GM18511 (cell line): ENCODE results near the gene ERICH6B.
"Not testable (repeated sequence)": the region's sequence is repeated elsewhere in the genome, so short reads cannot be mapped to it uniquely, and the experiment has no call there.

Experiments used
- ATAC-seq: cut with Tn5 transposase; IDR thresholded peaks from one replicate; pipeline ENCODE4 v1.9.1; 2021; ENCODE audit warnings: mild to moderate bottlenecking, moderate library complexity; ENCODE audit not compliant: unreplicated experiment

ERICH6B gene

GRCh38 chr13:45615501-45616101 is at the start of gene ERICH6B:
Gene ERICH6B, minus strand, starts transcription at chr13:45615739. Its CDS starts 18,734 bp downstream, at chr13:45597005.
- no peak for ATAC-seq

DNA sequence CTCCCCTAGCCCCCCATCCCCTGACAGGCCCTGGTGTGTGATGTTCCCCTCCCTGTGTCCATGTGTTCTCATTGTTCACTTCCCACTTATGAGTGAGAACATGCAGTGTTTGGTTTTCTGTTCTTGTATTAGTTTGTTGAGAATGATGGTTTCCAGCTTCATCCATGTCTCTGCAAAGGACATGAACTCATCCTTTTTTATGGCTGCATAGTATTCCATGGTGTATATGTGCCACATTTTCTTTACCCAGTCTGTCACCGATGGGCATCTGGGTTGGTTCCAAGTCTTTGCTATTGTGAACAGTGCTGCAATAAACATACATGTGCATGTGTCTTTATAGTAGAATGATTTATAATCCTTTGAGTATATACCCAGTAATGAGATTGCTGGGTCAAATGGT is 47.4 kb upstream of the ERICH6B start:
- ATAC-seq: not testable (repeated sequence)

GRCh38 chr13:45662162-45662561 is 46.6 kb upstream of the ERICH6B start:
- no peak for ATAC-seq

DNA sequence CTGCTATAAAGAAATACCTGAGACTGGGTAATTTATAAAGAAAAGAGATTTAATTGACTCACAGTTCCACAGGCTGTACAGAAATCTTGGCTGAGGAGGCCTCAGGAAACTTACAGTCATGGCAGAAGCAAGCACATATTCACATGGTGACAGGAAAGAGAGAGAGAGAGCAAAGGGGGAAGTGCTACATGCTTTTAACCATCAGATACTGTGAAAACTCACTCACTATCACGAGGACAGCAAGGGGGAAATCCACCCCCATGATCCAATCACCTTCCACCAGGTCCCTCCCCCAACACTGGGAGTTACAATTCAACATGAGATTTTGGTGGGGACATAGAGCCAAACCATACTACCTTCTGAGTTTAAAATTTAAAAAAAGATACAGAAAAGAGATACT is 44.9 kb upstream of the ERICH6B start:
- ATAC-seq: not testable (repeated sequence)

DNA sequence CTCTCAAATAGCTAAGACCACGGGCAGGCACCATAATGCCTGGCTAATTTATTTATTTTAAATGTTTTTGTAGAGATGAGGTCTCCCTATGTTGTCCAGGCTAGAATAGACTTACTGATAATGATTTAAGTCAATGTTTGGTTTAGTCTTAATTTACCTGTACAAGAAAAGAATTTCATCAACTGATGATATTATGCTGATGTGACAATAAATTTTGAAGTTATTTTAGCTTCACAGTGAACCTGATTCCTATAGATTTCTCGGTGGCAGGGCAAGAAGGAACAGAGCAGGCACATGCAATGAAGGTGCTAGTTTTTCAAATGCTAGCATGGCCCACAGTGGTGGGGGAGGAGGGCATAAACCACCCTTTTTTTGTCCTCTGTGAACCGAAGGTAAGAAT is 44.0 kb upstream of the ERICH6B start:
- ATAC-seq: no peak

- no peak for ATAC-seq
Observed at GRCh38 chr13:45658586-45659235, 43.2 kb upstream of the ERICH6B start.

GRCh38 chr13:45654633-45655349 is 39.3 kb upstream of the ERICH6B start:
- no peak for ATAC-seq

DNA sequence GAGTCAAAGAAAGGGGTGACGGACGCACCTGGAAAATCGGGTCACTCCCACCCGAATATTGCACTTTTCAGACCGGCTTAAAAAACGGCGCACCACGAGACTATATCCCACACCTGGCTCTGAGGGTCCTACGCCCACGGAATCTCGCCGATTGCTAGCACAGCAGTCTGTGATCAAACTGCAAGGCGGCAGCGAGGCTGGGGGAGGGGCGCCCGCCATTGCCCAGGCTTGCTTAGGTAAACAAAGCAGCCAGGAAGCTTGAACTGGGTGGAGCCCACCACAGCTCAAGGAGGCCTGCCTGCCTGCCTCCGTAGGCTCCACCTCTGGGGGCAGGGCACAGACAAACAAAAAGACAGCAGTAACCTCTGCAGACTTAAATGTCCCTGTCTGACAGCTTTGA is 29.7 kb upstream of the ERICH6B start:
- ATAC-seq: not testable (repeated sequence)

DNA sequence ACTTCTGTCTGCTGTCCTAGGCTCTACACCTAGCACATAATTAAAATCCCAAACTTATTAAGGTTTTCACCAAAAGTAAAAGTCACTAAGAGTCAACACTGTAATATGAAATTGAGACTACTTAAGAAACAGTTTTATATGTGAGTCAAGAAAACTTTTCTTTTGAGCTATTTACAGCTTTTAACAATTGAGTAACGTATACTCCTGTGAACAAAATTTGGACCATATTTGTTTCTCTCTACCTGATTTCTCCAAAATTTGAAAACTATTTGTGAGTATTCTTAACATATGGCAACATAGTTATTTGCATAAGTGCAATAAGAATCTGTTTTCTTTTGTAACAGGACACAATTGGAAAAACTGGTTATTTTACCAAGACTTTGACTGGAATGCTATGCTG is 26.6 kb upstream of the ERICH6B start:
- ATAC-seq: not testable (repeated sequence)

GRCh38 chr13:45635291-45635690 is 19.8 kb upstream of the ERICH6B start:
- ATAC-seq: not testable (repeated sequence)

DNA sequence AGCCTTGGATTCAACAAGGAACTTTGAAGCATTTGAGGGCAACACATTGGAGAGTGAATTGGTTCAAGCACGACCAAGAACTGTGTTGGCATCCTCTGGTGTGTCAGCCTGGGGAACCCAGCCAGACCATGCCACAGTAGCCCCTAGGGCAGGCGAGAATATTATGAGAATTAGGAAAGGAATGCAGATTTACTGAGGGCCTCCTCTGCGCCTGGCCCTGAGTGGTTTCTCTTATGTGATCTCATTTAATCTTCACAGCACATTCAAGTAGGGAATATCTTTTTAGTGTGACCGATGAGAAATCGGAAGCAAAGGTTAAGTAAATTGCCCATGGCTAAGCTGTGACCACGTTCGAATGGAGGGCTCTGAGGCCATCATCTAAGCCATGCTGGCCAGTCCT is 15.3 kb upstream of the ERICH6B start:
- no peak for ATAC-seq

DNA sequence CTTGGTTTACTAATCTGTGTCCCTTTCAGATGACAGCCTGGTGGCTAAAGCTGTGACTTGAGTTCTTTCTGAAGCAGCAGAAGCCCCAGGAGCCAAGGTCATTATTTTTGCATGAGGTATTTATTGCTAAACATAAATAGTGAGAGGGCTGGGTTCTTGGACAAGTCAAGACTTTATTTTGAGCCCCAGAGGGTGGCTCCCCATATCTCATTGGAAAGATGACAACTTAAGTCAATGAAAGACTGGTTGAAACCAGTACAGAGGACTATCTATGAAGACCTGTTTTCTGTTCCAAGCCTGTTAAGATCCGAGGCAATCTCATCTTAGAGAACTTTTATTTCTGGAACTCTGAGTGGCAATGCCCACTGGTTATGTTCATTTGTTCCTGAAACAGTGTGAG is 14.4 kb upstream of the ERICH6B start:
- ATAC-seq: no peak

DNA sequence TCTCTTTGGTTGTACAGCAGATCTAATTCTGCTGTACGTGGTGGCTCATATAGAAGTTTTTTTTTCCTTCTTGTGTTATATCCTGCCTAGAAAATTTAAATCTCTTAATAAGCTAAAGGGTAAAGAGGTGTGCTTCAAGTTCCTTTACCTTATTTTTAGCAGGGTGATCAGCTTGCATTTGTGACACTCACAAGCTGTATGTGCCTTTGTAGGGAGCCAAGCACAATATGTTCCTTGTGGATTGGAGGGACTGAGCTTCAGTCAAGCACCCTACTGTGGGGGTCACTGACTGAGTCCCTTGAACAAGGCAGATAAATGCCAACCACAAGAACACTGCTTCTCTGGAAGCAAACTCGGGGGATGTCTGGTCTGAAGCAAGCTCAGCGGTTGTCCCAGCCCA is 12.6 kb upstream of the ERICH6B start:
- ATAC-seq: no peak

DNA sequence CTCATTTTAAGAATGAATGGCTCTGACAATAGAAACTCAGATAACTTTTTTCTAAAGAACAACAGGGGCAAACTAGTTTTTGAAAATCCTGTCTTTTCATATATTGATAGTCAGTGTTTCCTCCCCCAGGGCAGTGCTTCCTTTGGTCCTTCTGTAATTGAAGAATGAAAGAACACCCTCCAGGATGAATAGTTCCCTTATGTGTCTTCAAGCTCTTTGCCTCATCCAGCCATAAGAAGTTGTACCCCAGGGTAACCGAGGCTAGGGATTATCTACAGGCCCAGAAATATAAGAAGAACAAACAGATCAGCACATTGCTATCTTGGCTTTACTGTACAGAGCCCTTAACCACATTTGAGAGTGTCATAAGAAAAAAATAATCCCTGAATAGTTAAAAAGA is 12.1 kb upstream of the ERICH6B start:
- ATAC-seq: no peak

- ATAC-seq: no peak
Observed at GRCh38 chr13:45626731-45627374, 11.3 kb upstream of the ERICH6B start.

GRCh38 chr13:45623516-45624090 is 8.1 kb upstream of the ERICH6B start:
- ATAC-seq: no peak

DNA sequence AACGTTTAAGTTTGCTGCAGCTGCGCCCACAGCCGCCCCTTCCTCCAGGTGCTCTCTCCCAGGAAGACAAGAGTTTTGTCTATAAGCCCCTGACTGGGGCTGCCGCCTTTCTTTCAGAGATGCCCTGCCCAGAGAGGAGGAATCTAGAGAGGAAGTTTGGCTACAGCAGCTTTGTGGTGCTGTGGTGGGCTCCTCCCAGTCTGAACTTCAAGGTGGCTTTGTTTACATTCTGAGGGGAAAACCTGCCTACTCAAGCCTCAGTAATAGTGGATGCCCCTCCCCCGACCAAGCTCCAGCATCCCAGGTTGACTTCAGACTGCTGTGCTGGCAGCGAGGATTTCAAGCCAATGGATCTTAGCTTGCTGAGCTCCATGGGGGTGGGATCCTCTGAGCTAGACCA is 6.4 kb upstream of the ERICH6B start:
- no peak for ATAC-seq

DNA sequence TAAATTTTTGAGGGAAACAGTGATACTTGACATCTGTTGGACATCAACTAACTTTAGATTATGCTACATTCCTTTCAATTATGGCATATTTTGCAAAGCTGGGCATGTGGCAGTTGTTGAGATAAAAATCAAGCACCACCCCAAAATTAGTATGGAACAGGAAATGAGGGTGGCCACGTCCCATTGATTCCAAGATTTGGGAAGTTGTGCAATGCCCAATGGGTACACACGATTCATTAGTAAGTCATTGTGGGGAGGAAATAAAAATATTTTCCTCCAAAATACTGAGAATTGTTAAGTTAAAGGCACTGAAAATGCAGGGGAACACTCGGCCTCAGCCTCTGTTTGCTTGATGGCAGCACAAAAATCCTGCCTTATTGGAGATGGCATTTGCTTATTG is 7.6 kb downstream of the ERICH6B start:
- no peak for ATAC-seq

- ATAC-seq: no peak
Observed at GRCh38 chr13:45604892-45605291, 10.6 kb downstream of the ERICH6B start.

- ATAC-seq: no peak
Observed at GRCh38 chr13:45603338-45603737, 12.2 kb downstream of the ERICH6B start.
